GM21515 (cell line): ENCODE measurements around the gene CRIP1.

Experiments
- ATAC-seq: cut with Tn5 transposase; IDR thresholded peaks from one replicate; pipeline ENCODE4 v1.9.1; 2021; ENCODE audit not compliant: unreplicated experiment

CRIP1 gene

GRCh38 chr14:105486163-105486973, at the start of gene CRIP1:
TSS of gene CRIP1 (plus strand) at chr14:105486886. CDS start at chr14:105487260, 374 bp downstream.
- ATAC-seq = no peak

GRCh38 chr14:105436891-105437722, 49.6 kb upstream of the CRIP1 start:
- no peak for ATAC-seq

GRCh38 chr14:105437723-105438500, 48.8 kb upstream of the CRIP1 start:
- no peak for ATAC-seq

GRCh38 chr14:105439179-105439578, 47.5 kb upstream of the CRIP1 start:
- no peak for ATAC-seq

GRCh38 chr14:105439710-105440553, 46.8 kb upstream of the CRIP1 start:
- no peak for ATAC-seq

- no peak for ATAC-seq
Observed at GRCh38 chr14:105440554-105440900, 46.2 kb upstream of the CRIP1 start.

- no peak for ATAC-seq
Observed at GRCh38 chr14:105440992-105441391, 45.7 kb upstream of the CRIP1 start.

- ATAC-seq = no peak
Observed at GRCh38 chr14:105442125-105442524, 44.6 kb upstream of the CRIP1 start.

- no peak for ATAC-seq
Observed at GRCh38 chr14:105442834-105443233, 43.9 kb upstream of the CRIP1 start.

- no peak for ATAC-seq
Observed at GRCh38 chr14:105444859-105445258, 41.8 kb upstream of the CRIP1 start.

GRCh38 chr14:105445290-105445689, 41.4 kb upstream of the CRIP1 start:
- no peak for ATAC-seq

GRCh38 chr14:105445901-105446845, 40.5 kb upstream of the CRIP1 start:
- no peak for ATAC-seq

GRCh38 chr14:105446971-105447370, 39.7 kb upstream of the CRIP1 start:
- no peak for ATAC-seq

- ATAC-seq = no peak
Observed at GRCh38 chr14:105447651-105448640, 38.7 kb upstream of the CRIP1 start.

GRCh38 chr14:105448706-105449111, 38.0 kb upstream of the CRIP1 start:
- no peak for ATAC-seq

- no peak for ATAC-seq
Observed at GRCh38 chr14:105449276-105450122, 37.2 kb upstream of the CRIP1 start.

- ATAC-seq = no peak
Observed at GRCh38 chr14:105450123-105450505, 36.6 kb upstream of the CRIP1 start.
